PFSK-1 (cell line): ENCODE data around the gene SCN2B.

ENCODE experiments used
- FOXP2 ChIP-seq: optimal IDR thresholded peaks from 2 replicates; pipeline ENCODE3; 2011; ENCODE audit warnings: borderline replicate concordance, control low read depth, inconsistent platforms; ENCODE audit not compliant: insufficient read depth; ENCODE audit errors: extremely low read length, extremely low read depth
- POLR2AphosphoS5 ChIP-seq: IDR thresholded peaks from 2 replicates; pipeline ENCODE4 v1.6.1; 2012; ENCODE audit warnings: low read depth, mild to moderate bottlenecking, control low read depth, low read length, moderate library complexity
- TAF1 ChIP-seq: IDR thresholded peaks from 2 replicates; pipeline ENCODE4 v1.6.1; 2012; ENCODE audit warnings: low read length, control low read depth, borderline replicate concordance; ENCODE audit not compliant: insufficient read depth

GRCh38 chr11:118168751-118169150 lies 7.7 kb downstream of the SCN2B start:
- TF ChIP-seq POLR2AphosphoS5 (no peak), TAF1 (no peak), FOXP2 (no peak)
